ENCODE measurements around the gene RBFOX1.

The RBFOX1 gene

DNA sequence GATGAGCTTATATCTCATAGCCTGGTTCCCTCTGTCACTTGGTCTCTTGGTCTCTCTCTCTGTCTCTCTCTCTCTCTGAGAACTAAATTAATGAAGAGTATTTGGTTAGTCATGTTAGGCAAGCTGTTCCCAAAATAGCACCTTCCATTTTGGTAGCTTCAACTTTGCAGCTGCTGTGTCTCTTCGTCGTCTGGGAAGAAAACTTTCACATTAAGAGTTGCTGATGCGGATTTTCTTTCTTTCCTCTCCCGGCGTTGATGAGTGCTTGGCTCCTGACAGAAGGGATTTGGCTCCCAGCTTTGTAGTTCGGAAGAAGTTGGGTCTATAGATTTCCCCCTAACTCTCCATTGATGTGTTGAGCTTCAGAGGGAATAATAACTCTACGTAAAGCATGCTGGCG, at the start of gene RBFOX1:
Gene RBFOX1, plus strand, starts transcription at position 235 of the 400 bp plus-strand sequence.
- DNase-seq (ENCODE audit: low spot score) = no peak

GRCh38 chr16:7284780-7285179, 47.9 kb upstream of the RBFOX1 start:
- no peak for DNase-seq (ENCODE audit: low spot score)

DNA sequence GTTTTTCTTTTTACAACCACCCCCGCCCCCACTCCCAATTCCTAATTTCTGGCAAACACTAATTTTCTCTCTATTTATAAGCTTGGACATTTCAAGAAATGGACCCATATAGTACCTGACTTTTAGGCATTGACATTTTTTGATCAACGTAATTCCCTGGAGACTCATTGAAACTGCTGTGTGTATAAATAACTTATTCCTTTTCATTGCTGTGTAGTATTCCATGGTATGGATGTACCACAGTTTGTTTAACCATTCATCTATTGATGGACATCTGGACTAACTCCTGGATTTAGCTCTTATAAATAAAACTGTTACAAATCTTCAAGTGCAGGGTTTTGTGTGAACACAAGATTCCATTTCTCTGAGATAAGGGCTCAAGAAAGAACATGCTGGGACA, 47.1 kb upstream of the RBFOX1 start:
- DNase-seq (ENCODE audit: low spot score) = no peak

DNA sequence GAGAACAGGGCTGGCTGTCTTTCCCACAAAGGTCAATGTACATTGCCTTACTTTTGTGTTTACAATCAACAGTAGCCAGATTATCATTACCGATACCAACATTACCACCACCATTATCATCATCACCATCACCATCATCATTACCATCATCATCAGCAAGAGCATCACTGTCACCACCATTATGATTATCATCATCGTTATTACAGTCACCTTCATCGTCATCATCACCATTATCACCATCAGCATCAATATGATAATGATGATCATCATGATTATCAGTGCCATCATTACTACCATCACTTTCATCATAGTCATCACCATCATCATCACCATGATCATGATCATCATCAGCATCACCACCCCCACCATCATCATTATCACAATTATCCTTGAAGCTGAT, 43.3 kb upstream of the RBFOX1 start:
- DNase-seq (ENCODE audit: low spot score) = no peak

GRCh38 chr16:7290682-7291081, 42.0 kb upstream of the RBFOX1 start:
- no peak for DNase-seq (ENCODE audit: low spot score)

- no peak for DNase-seq (ENCODE audit: low spot score)
Measured at GRCh38 chr16:7294020-7294419, 38.6 kb upstream of the RBFOX1 start.

- DNase-seq (ENCODE audit: low spot score) = peak; percentile 59
Measured at GRCh38 chr16:7303052-7303610, 29.5 kb upstream of the RBFOX1 start.

- peak; percentile 47 for DNase-seq (ENCODE audit: low spot score)
Measured at GRCh38 chr16:7303660-7304200, 28.9 kb upstream of the RBFOX1 start.

- DNase-seq (ENCODE audit: low spot score) = no peak
Measured at GRCh38 chr16:7304279-7304678, 28.4 kb upstream of the RBFOX1 start.

- DNase-seq (ENCODE audit: low spot score) = no peak
Measured at GRCh38 chr16:7304958-7305357, 27.7 kb upstream of the RBFOX1 start.

DNA sequence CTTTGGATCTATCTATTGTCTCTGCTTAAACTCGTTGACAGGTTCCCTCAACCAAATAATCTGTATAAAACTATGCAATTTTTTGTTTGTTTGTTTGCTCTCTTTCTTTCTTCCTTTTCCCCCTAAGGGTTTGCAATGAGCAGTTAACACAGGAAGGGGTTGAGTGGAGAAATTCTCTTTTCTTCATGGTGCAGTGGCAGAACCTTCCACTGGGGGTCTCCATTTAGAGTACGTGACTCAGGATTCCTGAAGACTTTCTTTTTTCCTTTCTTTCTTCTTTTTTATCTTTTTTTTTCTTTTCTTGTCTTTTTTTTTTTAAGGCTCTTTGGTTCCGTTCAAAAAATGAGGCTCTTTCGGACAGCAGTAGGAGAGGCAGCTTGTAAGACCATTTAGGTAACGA, 19.5 kb upstream of the RBFOX1 start:
- peak; percentile 47 for DNase-seq (ENCODE audit: low spot score)

DNA sequence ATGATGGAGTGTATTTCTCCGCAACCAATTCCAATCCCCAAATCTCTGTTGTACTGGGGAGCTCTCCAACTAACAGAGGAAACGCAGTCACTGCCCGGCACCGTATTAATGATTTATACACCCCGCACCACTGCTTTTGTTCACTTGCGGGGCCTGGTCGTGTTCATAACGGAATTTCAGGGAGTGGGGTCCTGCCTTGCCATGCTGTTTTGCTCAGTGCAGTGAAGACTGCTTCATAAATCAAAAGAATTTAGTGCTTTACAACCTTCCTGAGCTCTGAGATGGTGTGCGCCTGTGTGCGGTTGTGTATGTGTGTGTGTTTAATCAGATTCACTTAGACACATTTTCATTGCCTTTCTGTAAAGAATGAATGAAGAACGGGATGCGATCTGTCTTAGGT, 18.5 kb upstream of the RBFOX1 start:
- DNase-seq (ENCODE audit: low spot score) = no peak

- DNase-seq (ENCODE audit: low spot score) = no peak
Measured at GRCh38 chr16:7315813-7316212, 16.8 kb upstream of the RBFOX1 start.

DNA sequence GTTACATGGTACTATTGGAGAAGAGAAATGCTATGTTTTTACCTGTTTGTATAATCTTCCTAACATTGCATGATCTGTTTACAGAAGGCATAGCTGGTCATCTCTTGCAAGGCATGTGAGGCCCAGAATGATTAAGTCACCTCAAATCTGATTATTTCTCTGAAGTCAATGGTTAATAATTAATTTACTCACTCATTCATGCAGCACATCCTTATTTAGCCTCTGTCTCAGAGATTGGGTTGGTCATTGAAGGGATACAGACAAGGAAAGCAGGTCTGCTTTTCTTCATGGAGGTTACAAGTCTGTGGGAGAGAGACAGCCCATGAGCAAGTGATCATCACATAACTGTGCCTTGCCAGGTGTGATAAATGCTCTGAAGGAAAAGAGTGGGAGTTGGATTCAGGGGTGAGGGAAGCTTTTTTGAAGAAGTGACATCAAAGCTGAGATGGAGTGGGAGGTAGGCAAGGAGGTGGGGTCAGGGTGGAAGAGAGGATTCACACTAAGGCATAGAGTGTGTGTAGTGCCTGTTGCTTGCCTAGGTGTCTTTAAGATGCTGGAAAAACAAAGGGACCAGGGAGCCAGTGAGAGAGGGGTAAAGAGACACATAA, 16.3 kb upstream of the RBFOX1 start:
- no peak for DNase-seq (ENCODE audit: low spot score)

GRCh38 chr16:7317982-7318381, 14.7 kb upstream of the RBFOX1 start:
- DNase-seq (ENCODE audit: low spot score) = no peak

DNA sequence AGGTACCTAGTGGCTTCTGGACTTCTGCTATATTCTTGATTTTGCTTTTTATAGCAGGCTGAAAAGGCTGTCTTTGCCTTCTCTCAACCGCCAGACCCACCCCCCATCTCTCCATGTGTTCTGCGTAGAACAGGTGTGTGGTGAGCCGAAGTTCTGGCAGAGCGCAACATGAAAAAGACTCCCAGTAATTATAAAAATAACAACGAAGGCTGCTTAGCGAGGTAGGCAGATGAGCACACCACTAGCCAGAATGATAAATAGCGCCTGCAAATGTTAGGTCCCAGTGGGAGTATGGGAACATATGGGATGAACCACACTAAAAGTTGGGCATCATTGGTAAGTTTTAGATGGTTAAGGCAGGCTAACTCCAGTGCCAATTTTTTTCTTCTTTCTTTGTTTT, 14.0 kb upstream of the RBFOX1 start:
- no peak for DNase-seq (ENCODE audit: low spot score)

GRCh38 chr16:7319514-7319913, 13.1 kb upstream of the RBFOX1 start:
- no peak for DNase-seq (ENCODE audit: low spot score)

DNA sequence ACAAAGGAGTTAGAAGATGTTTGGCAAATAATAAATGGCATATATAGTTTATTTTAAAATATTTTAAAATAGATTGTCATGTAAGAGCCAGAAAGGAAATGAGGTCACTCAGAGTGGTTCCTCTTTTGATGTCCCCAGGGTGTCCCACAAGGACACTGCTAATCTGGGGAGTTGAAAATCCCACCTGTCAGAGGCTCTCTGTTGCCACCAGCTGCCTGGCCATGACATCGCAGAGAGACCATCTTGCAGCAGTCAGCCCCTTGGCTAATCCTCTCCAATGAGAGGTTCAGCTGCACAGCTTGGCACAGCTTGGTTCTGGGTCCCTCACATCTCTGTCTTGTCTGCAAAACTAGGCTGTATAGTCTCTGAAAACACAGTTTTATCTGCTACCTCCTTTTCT, 11.0 kb upstream of the RBFOX1 start:
- DNase-seq (ENCODE audit: low spot score) = peak; percentile 32

DNA sequence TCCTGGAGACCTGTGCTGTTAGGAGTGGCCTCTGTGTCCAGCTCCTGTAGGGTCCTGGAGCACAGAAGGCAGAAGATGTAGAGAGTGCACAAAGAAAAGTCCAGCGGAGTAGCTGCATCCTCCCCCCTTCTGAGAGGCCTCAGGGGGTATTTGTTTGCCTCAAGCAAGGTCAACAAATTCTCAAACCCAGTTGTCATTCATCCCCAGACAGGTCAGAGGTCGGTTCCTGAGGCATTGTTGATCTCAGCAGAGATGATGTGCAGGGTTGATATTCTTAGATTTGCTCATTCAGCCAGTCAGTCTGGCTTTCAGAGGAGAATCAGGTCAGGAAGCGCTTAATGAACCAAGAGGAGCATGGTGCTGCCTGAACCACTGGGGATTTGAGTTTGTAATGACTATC, 8.3 kb upstream of the RBFOX1 start:
- no peak for DNase-seq (ENCODE audit: low spot score)

GRCh38 chr16:7325834-7326233, 6.8 kb upstream of the RBFOX1 start:
- no peak for DNase-seq (ENCODE audit: low spot score)

DNA sequence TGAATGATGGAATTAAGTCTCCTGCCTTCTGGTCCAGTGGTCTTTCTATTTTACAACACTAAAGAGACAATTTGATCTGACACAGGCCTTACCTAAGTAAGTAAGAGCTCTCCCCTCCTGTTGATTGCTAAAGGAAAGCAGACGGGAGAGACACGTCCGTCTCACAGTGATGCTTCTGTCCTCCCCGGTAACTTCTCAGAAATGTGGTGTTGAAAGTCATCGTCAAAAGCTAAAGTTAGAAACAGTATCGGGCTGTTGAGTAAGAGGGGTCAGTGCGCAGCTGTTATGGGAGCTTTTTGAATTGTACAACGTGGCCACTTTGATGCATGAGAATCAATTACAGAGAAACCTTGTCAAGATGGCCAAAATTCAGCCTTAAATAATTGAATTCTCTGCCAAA, 1.9 kb upstream of the RBFOX1 start:
- no peak for DNase-seq (ENCODE audit: low spot score)

GRCh38 chr16:7331997-7332396, 648 bp upstream of the RBFOX1 start:
- DNase-seq (ENCODE audit: low spot score) = no peak

DNA sequence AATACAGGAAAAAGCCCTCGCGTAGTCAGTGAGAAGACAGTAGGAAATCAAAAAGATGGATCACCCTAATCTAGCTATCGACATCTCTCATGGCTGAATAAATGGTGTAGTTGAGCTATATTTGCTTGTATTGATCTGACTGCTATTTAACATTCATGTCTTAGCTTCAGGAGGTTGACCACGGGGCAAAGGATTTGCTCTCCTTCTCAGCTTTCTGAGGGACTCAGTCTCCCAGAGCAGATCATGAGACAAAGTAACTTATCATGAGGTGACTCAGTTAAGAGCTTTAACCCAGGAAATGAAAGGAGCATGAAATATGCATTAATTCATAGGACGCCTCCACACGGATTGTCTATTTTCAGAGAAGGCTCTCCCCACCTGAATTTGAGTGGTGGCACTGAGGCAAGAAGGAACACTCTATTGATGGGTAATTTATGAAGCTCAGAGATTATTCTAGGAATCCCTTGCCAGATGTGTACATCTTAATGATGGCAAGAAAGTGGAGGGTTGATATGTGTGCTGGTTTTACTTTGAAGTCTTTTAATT, 608 bp downstream of the RBFOX1 start:
- DNase-seq (ENCODE audit: low spot score) = no peak

Data from iPS-NIHi11 (cell line).